Uterus (tissue), 2 donors: Measurements from ENCODE around the gene FOXK1.

ENCODE experiments used
- POLR2A ChIP-seq, 2 donors: fragments of 450-650 bp; IDR thresholded peaks; one replicate each; pipeline ENCODE4 v1.6.1; 2016; ENCODE audit warnings: antibody characterized with exemption in 2 of 2, mild to moderate bottlenecking in 1 of 2, moderate library complexity in 1 of 2
- TF ChIP-seq, protein P1 (sequence below), 4 experiments: fragments of 200-600 bp in 2 of 4; fragments of 450-650 bp in 2 of 4; sonication (generic) in 2 of 4; IDR thresholded peaks; one replicate each; pipeline ENCODE4 v1.5.1; 2016 to 2019; ENCODE audit warnings: antibody characterized with exemption in 4 of 4, mild to moderate bottlenecking in 2 of 4, moderate library complexity in 1 of 4

- TF ChIP-seq, protein P1, sequence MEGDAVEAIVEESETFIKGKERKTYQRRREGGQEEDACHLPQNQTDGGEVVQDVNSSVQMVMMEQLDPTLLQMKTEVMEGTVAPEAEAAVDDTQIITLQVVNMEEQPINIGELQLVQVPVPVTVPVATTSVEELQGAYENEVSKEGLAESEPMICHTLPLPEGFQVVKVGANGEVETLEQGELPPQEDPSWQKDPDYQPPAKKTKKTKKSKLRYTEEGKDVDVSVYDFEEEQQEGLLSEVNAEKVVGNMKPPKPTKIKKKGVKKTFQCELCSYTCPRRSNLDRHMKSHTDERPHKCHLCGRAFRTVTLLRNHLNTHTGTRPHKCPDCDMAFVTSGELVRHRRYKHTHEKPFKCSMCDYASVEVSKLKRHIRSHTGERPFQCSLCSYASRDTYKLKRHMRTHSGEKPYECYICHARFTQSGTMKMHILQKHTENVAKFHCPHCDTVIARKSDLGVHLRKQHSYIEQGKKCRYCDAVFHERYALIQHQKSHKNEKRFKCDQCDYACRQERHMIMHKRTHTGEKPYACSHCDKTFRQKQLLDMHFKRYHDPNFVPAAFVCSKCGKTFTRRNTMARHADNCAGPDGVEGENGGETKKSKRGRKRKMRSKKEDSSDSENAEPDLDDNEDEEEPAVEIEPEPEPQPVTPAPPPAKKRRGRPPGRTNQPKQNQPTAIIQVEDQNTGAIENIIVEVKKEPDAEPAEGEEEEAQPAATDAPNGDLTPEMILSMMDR (IDR thresholded peaks at IDR 0.05): no peak
- TF ChIP-seq POLR2A (IDR thresholded peaks at IDR 0.05): no peak
Measured at GRCh38 chr7:4727914-4728705, 46.0 kb downstream of the FOXK1 start.
